ENCODE measurements around the gene CHURC1. TPM values are rescaled to one million over a fixed set of nuclear protein-coding genes. Genes with fewer than 3 reads are reported as not detected.

CHURC1 gene
- total RNA-seq, 2 donors from 2014 or later: 115 to 128 TPM

GRCh38 chr14:64868841-64869240 is 45.4 kb upstream of the CHURC1 start:
- no peak for TF ChIP-seq CTCF (IDR thresholded peaks at IDR 0.05)
- no peak for ATAC-seq (ENCODE audit: insufficient number of reproducible peaks, low FRiP score, low read depth)
- no peaks in the 10 kb centered on the region for H3K9me3 ChIP-seq
- H3K36me3 ChIP-seq: no peaks in the 10 kb centered on the region
- no peaks in the 10 kb centered on the region for H3K27me3 ChIP-seq (replicated peaks; ENCODE audit: insufficient read depth)
- no peak overlapping the region for H3K4me3 ChIP-seq
- no peaks in the 10 kb centered on the region for H3K4me1 ChIP-seq (ENCODE audit: control insufficient read depth in 1 of 2, low read depth in 2 of 2)
- no peak overlapping the region for H3K27ac ChIP-seq
- no peak for DNase-seq (ENCODE audit: low spot score)

- H3K27me3 ChIP-seq (replicated peaks; ENCODE audit: insufficient read depth): no peaks in the 10 kb centered on the region
- TF ChIP-seq CTCF (IDR thresholded peaks at IDR 0.05): no peak
- H3K36me3 ChIP-seq: no peaks in the 10 kb centered on the region
- no peak overlapping the region for H3K4me3 ChIP-seq
- DNase-seq (ENCODE audit: low spot score) (no peak), ATAC-seq (ENCODE audit: insufficient number of reproducible peaks, low FRiP score, low read depth) (no peak)
- H3K27ac ChIP-seq: no peak overlapping the region
- no peaks in the 10 kb centered on the region for H3K4me1 ChIP-seq (ENCODE audit: control insufficient read depth in 1 of 2, low read depth in 2 of 2)
- H3K9me3 ChIP-seq: no peaks in the 10 kb centered on the region
These were observed 44.1 kb upstream of the CHURC1 start for GRCh38 chr14:64870160-64870559.

- no peak for ATAC-seq (ENCODE audit: insufficient number of reproducible peaks, low FRiP score, low read depth)
- H3K36me3 ChIP-seq: no peaks in the 10 kb centered on the region
These were observed 42.9 kb upstream of the CHURC1 start for GRCh38 chr14:64871344-64871743.

GRCh38 chr14:64873506-64874219 is 40.6 kb upstream of the CHURC1 start:
- H3K27me3 ChIP-seq (replicated peaks; ENCODE audit: insufficient read depth): no peaks in the 10 kb centered on the region
- no peak for DNase-seq (ENCODE audit: low spot score)
- TF ChIP-seq CTCF (IDR thresholded peaks at IDR 0.05): no peak

More at GRCh38 chr14:64871344-64871743, 42.9 kb upstream of the CHURC1 start:
- no peaks in the 10 kb centered on the region for H3K9me3 ChIP-seq
- no peak overlapping the region for H3K27ac ChIP-seq
- no peaks in the 10 kb centered on the region for H3K4me1 ChIP-seq (ENCODE audit: control insufficient read depth in 1 of 2, low read depth in 2 of 2)
- no peak for TF ChIP-seq CTCF (IDR thresholded peaks at IDR 0.05)
- no peak for DNase-seq (ENCODE audit: low spot score)
- no peaks in the 10 kb centered on the region for H3K27me3 ChIP-seq (replicated peaks; ENCODE audit: insufficient read depth)
- no peak overlapping the region for H3K4me3 ChIP-seq

GRCh38 chr14:64875350-64875749 is 38.9 kb upstream of the CHURC1 start:
- Histone ChIP-seq H3K27me3 (replicated peaks; ENCODE audit: insufficient read depth) (no peaks in the 10 kb centered on the region), H3K36me3 (no peaks in the 10 kb centered on the region), H3K27ac (no peak overlapping the region), H3K4me1 (ENCODE audit: control insufficient read depth in 1 of 2, low read depth in 2 of 2) (peaks cover 0 to 16% of the 10 kb centered on the region in 2 donors), H3K9me3 (no peaks in the 10 kb centered on the region), H3K4me3 (no peak overlapping the region)
- DNase-seq (ENCODE audit: low spot score) (no peak), ATAC-seq (ENCODE audit: insufficient number of reproducible peaks, low FRiP score, low read depth) (no peak)
- TF ChIP-seq CTCF (IDR thresholded peaks at IDR 0.05): no peak

More at GRCh38 chr14:64873506-64874219, 40.6 kb upstream of the CHURC1 start:
- Histone ChIP-seq H3K36me3 (no peaks in the 10 kb centered on the region), H3K9me3 (no peaks in the 10 kb centered on the region), H3K4me1 (ENCODE audit: control insufficient read depth in 1 of 2, low read depth in 2 of 2) (no peaks in the 10 kb centered on the region), H3K4me3 (no peak overlapping the region), H3K27ac (no peak overlapping the region)
- ATAC-seq (ENCODE audit: insufficient number of reproducible peaks, low FRiP score, low read depth): no peak
